ENCODE data around the gene FADS6. TPM values are rescaled to one million over a fixed set of nuclear protein-coding genes. Genes with fewer than 3 reads are reported as not detected.

Gene FADS6
- total RNA-seq, 2 donors from 2014 or later, result 4.7 to 5.7 TPM

DNA sequence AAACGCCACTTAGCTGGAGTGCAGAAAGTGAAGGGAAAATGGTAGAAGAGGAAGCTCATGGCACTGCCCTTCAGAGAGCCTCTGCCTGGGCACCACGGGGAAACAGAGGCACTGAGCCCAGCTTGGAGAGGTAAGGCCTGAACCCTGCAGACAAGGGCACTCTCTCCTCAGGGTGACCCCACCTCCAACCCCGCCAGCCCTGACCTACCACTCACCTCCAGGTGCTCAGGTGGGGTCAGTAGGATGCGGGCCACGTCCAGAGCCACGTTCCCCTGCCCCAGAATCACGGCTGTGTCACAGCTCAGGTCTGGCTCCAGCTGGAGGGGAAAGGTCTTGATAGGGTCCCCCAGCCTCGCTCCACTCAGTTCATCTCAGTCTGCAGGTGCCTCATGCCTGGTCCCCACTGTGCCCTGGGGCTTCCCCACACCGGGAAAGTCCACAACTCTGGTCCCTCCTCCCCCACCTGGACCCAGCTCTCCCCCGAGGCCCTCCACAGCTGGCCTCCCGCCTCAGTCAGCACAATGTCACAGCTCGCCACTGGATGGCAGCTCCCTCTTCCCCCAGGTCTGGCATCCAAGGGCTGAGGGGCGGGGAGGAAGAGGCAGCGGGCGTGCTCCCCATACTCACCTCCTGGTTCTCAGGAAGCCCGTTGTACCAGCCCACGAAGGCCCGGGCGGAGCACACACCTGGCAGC is 27.8 kb downstream of the FADS6 start:
- no peak overlapping the region for H3K9ac ChIP-seq (ENCODE audit: extremely low read depth, low read length, poor library complexity, severe bottlenecking)
- H3K4me3 Mint-ChIP-seq, result no peak overlapping the region
- peak; percentile 33 for TF ChIP-seq CTCF (conservative IDR thresholded peaks at IDR 0.05)
- peaks cover 17% of the 10 kb centered on the region for H3K36me3 ChIP-seq (ENCODE audit: control insufficient read depth, insufficient read depth, low read length)
- peaks cover 16% of the 10 kb centered on the region for H3K27me3 ChIP-seq (ENCODE audit: control insufficient read depth, insufficient read depth, low read length, poor library complexity, severe bottlenecking)
- DNase-seq, result peak; percentile 75
- H3K4me1 Mint-ChIP-seq, result peaks cover 1% of the 10 kb centered on the region
- H3K36me3 Mint-ChIP-seq (ENCODE audit: low read depth), result peaks cover 10% of the 10 kb centered on the region
- H3K4me1 ChIP-seq (ENCODE audit: control insufficient read depth, insufficient read depth, low read length), result no peaks in the 10 kb centered on the region
- 89 to 100% methylated on average over 7 to 19 of the region's 19 CpGs for WGBS, 2 experiments (ENCODE audit: insufficient coverage in 1 of 2, insufficient read length in 1 of 2)
- no peak overlapping the region for H3K27ac ChIP-seq (ENCODE audit: low read depth, low read length)
- H3K27me3 Mint-ChIP-seq (ENCODE audit: insufficient read depth), result peaks cover 17% of the 10 kb centered on the region
- no peak overlapping the region for H3K4me3 ChIP-seq (ENCODE audit: low read length)
- H3K27ac Mint-ChIP-seq, result no peak overlapping the region
- H3K9me3 ChIP-seq (ENCODE audit: control insufficient read depth, low read length), result no peaks in the 10 kb centered on the region
- H3K9me3 Mint-ChIP-seq, result no peaks in the 10 kb centered on the region

GRCh38 chr17:74864866-74865395 is 28.5 kb downstream of the FADS6 start:
- Mint-ChIP-seq H3K27ac (no peak overlapping the region), H3K27me3 (ENCODE audit: insufficient read depth) (peaks cover 22% of the 10 kb centered on the region), H3K4me3 (no peak overlapping the region), H3K4me1 (peaks cover 1% of the 10 kb centered on the region), H3K9me3 (no peaks in the 10 kb centered on the region), H3K36me3 (ENCODE audit: low read depth) (peaks cover 8% of the 10 kb centered on the region)
- Histone ChIP-seq H3K36me3 (ENCODE audit: control insufficient read depth, insufficient read depth, low read length) (peaks cover 17% of the 10 kb centered on the region), H3K4me3 (ENCODE audit: low read length) (no peak overlapping the region), H3K9ac (ENCODE audit: extremely low read depth, low read length, poor library complexity, severe bottlenecking) (no peak overlapping the region), H3K27me3 (ENCODE audit: control insufficient read depth, insufficient read depth, low read length, poor library complexity, severe bottlenecking) (peaks cover 23% of the 10 kb centered on the region), H3K9me3 (ENCODE audit: control insufficient read depth, low read length) (no peaks in the 10 kb centered on the region), H3K27ac (ENCODE audit: low read depth, low read length) (no peak overlapping the region), H3K4me1 (ENCODE audit: control insufficient read depth, insufficient read depth, low read length) (no peaks in the 10 kb centered on the region)
- TF ChIP-seq CTCF (conservative IDR thresholded peaks at IDR 0.05), result peak; percentile 90
- WGBS, 2 experiments (ENCODE audit: insufficient coverage in 1 of 2, insufficient read length in 1 of 2), result 50% methylated on average over 10 to 11 of the region's 11 CpGs
- DNase-seq, result peak; percentile 97

- H3K27ac ChIP-seq (ENCODE audit: low read depth, low read length), result no peak overlapping the region
- no peaks in the 10 kb centered on the region for H3K4me1 ChIP-seq (ENCODE audit: control insufficient read depth, insufficient read depth, low read length)
- Mint-ChIP-seq H3K27me3 (ENCODE audit: insufficient read depth) (peaks cover 26% of the 10 kb centered on the region), H3K27ac (no peak overlapping the region), H3K9me3 (no peaks in the 10 kb centered on the region), H3K4me1 (peaks cover 1% of the 10 kb centered on the region), H3K36me3 (ENCODE audit: low read depth) (peaks cover 6% of the 10 kb centered on the region), H3K4me3 (no peak overlapping the region)
- no peak overlapping the region for H3K4me3 ChIP-seq (ENCODE audit: low read length)
- no peaks in the 10 kb centered on the region for H3K9me3 ChIP-seq (ENCODE audit: control insufficient read depth, low read length)
- peaks cover 28% of the 10 kb centered on the region for H3K27me3 ChIP-seq (ENCODE audit: control insufficient read depth, insufficient read depth, low read length, poor library complexity, severe bottlenecking)
- WGBS, 2 experiments (ENCODE audit: insufficient coverage in 1 of 2, insufficient read length in 1 of 2), result 94% methylated on average over 11 to 15 of the region's 15 CpGs
- no peak for TF ChIP-seq CTCF (conservative IDR thresholded peaks at IDR 0.05)
- no peak for DNase-seq
- peaks cover 14% of the 10 kb centered on the region for H3K36me3 ChIP-seq (ENCODE audit: control insufficient read depth, insufficient read depth, low read length)
- no peak overlapping the region for H3K9ac ChIP-seq (ENCODE audit: extremely low read depth, low read length, poor library complexity, severe bottlenecking)
Observed at GRCh38 chr17:74864297-74864865, 29.1 kb downstream of the FADS6 start.
